Endothelial cell of umbilical vein (primary cell): Measurements from ENCODE around the gene KLF5. TPM values are rescaled to one million over a fixed set of nuclear protein-coding genes. Genes with fewer than 3 reads are reported as not detected.

Experiments
- BruUV-seq: library from RNA; stranded (reverse); fragments of 400-500 nt; replicated peaks from 2 replicates; lab custom pipeline; 2021; lab: Mats Ljungman, UMichigan
- CTCF ChIA-PET: fragments of 300-600, 350-600 bp; sonication (Branson Sonifier 250); formaldehyde crosslinking; loops from one replicate; lab custom pipeline; 2021; ENCODE audit warnings: antibody characterized with exemption, inconsistent platforms; lab: Charles Lee
- POLR2A ChIA-PET: fragments of 300-600, 350-600 bp; sonication (Branson Sonifier 250); formaldehyde crosslinking; loops from one replicate; lab custom pipeline; 2021; ENCODE audit warnings: antibody characterized with exemption, inconsistent platforms; lab: Charles Lee
- DNase-seq: peaks from one replicate; pipeline ENCODE4 v3.0.0-alpha.2; 2011; ENCODE audit warnings: low read depth, low spot score
- FAIRE-seq: peaks from 2 replicates; lab custom pipeline; 2011; peaks lifted over from hg19 to GRCh38; lab: Jason Lieb, UNC
- H2AFZ ChIP-seq: 2 replicates; pipeline ENCODE4 v1.6.0; 2012; ENCODE audit warnings: low read depth, low read length, control low read depth, inconsistent platforms
- H3K27ac ChIP-seq: 2 replicates; pipeline ENCODE4 v1.5.1; 2011; ENCODE audit warnings: low read depth, mild to moderate bottlenecking, control low read depth, low read length, moderate library complexity; ENCODE audit not compliant: insufficient read depth
- H3K27me3 ChIP-seq, 2 experiments: 2 replicates each; pipeline versions ENCODE4 v1.6.0 to v1.6.1; 2011; ENCODE audit warnings: low read length in 2 of 2, mixed read lengths in 1 of 2; ENCODE audit not compliant: control insufficient read depth in 2 of 2, insufficient read depth in 2 of 2
- H3K36me3 ChIP-seq, 2 experiments: 2 replicates in 1 of 2; 3 replicates in 1 of 2; pipeline ENCODE4 v1.5.1; 2011; ENCODE audit warnings: low read length in 2 of 2, mild to moderate bottlenecking in 1 of 2, moderate library complexity in 1 of 2; ENCODE audit not compliant: control insufficient read depth in 2 of 2, insufficient read depth in 2 of 2; ENCODE audit errors: extremely low read depth in 1 of 2
- H3K4me1 ChIP-seq: 3 replicates; pipeline ENCODE4 v1.5.1; 2011; ENCODE audit warnings: mild to moderate bottlenecking, low read length; ENCODE audit not compliant: control insufficient read depth, insufficient read depth; ENCODE audit errors: extremely low read depth
- H3K4me2 ChIP-seq: 2 replicates; pipeline ENCODE4 v1.6.1; 2011; ENCODE audit warnings: low read length, control low read depth, mixed read lengths; ENCODE audit not compliant: insufficient read depth
- H3K4me3 ChIP-seq, 3 experiments: fragments of 200-600 bp in 1 of 3; sonication (generic), shearing (Covaris generic) in 1 of 3; replicated peaks in 1 of 3; 2 replicates each; pipeline ENCODE4 v1.5.1; 2011 to 2016; ENCODE audit warnings: control low read depth in 3 of 3, low read length in 3 of 3, mild to moderate bottlenecking in 2 of 3, inconsistent platforms in 1 of 3, low read depth in 1 of 3, moderate library complexity in 1 of 3; ENCODE audit not compliant: insufficient read depth in 1 of 3
- H3K79me2 ChIP-seq: 2 replicates; pipeline ENCODE4 v1.6.0; 2012; ENCODE audit warnings: low read length, inconsistent platforms; ENCODE audit not compliant: control insufficient read depth, insufficient read depth
- H3K9ac ChIP-seq: replicated peaks from 2 replicates; pipeline ENCODE3; 2011; ENCODE audit warnings: low read length, control low read depth; ENCODE audit not compliant: insufficient read depth; ENCODE audit errors: extremely low read depth
- H3K9me1 ChIP-seq: replicated peaks from 3 replicates; pipeline ENCODE4 v1.6.0; 2011; ENCODE audit warnings: mild to moderate bottlenecking, low read length; ENCODE audit not compliant: control insufficient read depth, insufficient read depth; ENCODE audit errors: extremely low read depth
- H3K9me3 ChIP-seq: replicated peaks from 2 replicates; pipeline ENCODE4 v1.5.1; 2012; ENCODE audit warnings: low read length, inconsistent platforms; ENCODE audit not compliant: control insufficient read depth, insufficient read depth
- H4K20me1 ChIP-seq: replicated peaks from 2 replicates; pipeline ENCODE3; 2011; ENCODE audit warnings: mild to moderate bottlenecking, low read length; ENCODE audit not compliant: control insufficient read depth, insufficient read depth; ENCODE audit errors: extremely low read depth
- CTCF ChIP-seq, 2 donors: IDR thresholded peaks; 1 replicate in 1 of 2; 2 replicates in 1 of 2; pipeline ENCODE4 v1.5.1; 2011; ENCODE audit warnings: low read length in 2 of 2, mild to moderate bottlenecking in 2 of 2, moderate library complexity in 2 of 2, control low read depth in 1 of 2, inconsistent platforms in 1 of 2, low read depth in 1 of 2; ENCODE audit not compliant: insufficient read depth in 1 of 2; ENCODE audit errors: extremely low read depth in 1 of 2
- EZH2 ChIP-seq: IDR thresholded peaks from 2 replicates; pipeline ENCODE4 v1.6.1; 2012; ENCODE audit warnings: borderline replicate concordance, low read depth, mild to moderate bottlenecking, moderate library complexity, low read length, inconsistent platforms; ENCODE audit not compliant: severe bottlenecking
- FOS ChIP-seq: IDR thresholded peaks from 2 replicates; pipeline ENCODE4 v1.6.1; 2011; ENCODE audit warnings: mild to moderate bottlenecking, low read length, moderate library complexity, borderline replicate concordance; ENCODE audit not compliant: insufficient read depth
- GATA2 ChIP-seq: IDR thresholded peaks from 2 replicates; pipeline ENCODE4 v1.7.0; 2011; ENCODE audit warnings: low read depth, mild to moderate bottlenecking, moderate library complexity, mixed read lengths, low read length; ENCODE audit not compliant: insufficient read length, insufficient read depth
- JUN ChIP-seq: IDR thresholded peaks from 2 replicates; pipeline ENCODE4 v1.6.1; 2011; ENCODE audit warnings: borderline replicate concordance, low read depth; ENCODE audit not compliant: insufficient read length, insufficient read depth
- MYC ChIP-seq: IDR thresholded peaks from one replicate; pipeline ENCODE4 v1.6.1; 2011; ENCODE audit warnings: mild to moderate bottlenecking, low read depth, low read length
- POLR2A ChIP-seq: IDR thresholded peaks from 2 replicates; pipeline ENCODE4 v1.6.1; 2012; ENCODE audit warnings: low read depth, mild to moderate bottlenecking, control low read depth, low read length
- POLR2AphosphoS5 ChIP-seq: IDR thresholded peaks from 2 replicates; pipeline ENCODE4 v1.6.1; 2012; ENCODE audit warnings: low read depth, mild to moderate bottlenecking, control low read depth, low read length, moderate library complexity; ENCODE audit not compliant: insufficient read depth
- dilution Hi-C: fragments of 300-500 bp; cut with MboI; formaldehyde crosslinking; loops from one replicate; pipeline ENCODE4 v1.15.0; 2019; ENCODE audit warnings: low sequenced_read_pairs; ENCODE audit not compliant: extremely low pct_ligation_motif_present
- intact Hi-C: fragments of 100-400 bp; cut with micrococcal nuclease; formaldehyde crosslinking; loops from one replicate; pipeline ENCODE4 v1.10.0; 2022
- polyA plus RNA-seq, 4 experiments: library from polyadenylated mRNA; depleted of rRNA in 3 of 4; stranded (reverse) in 3 of 4; unstranded in 1 of 4; fragments of >200 nt; gene quantifications; 2 replicates each; pipeline versions ENCODE4 v1.2.1 to v1.2.3, GENCODE V29; 2011 to 2012; ENCODE audit warnings: missing spikeins in 1 of 4
- total RNA-seq: library from RNA; stranded (reverse); gene quantifications from 2 replicates; pipeline ENCODE4 v1.2.3, GENCODE V29; 2021
- TF ChIP-seq, protein P1 (sequence below): IDR thresholded peaks from 2 replicates; pipeline ENCODE4 v1.6.1; 2011; ENCODE audit not compliant: insufficient read depth, insufficient read length

The KLF5 gene
- total and polyA plus RNA-seq, 2 donors (not counting 3 experiments of a cell fraction or from before 2014, with no cell fraction given) = 1.7 to 4.0 TPM

- Histone ChIP-seq H3K27me3 (no peaks in the 10 kb centered on the region), H3K36me3 (no peaks in the 10 kb centered on the region), H3K4me1 (peaks cover 4% of the 10 kb centered on the region), H3K27ac (no peak overlapping the region), H3K79me2 (no peaks in the 10 kb centered on the region), H3K9me1 (no peaks in the 10 kb centered on the region), H3K4me2 (no peak overlapping the region), H3K9me3 (no peaks in the 10 kb centered on the region), H4K20me1 (no peaks in the 10 kb centered on the region), H3K9ac (no peak overlapping the region), H2AFZ (no peak overlapping the region), H3K4me3 (no peak overlapping the region)
- no TSS peak for BruUV-seq
- DNase-seq = no peak
- dilution Hi-C loops = no loop called here
- intact Hi-C loops = no loop called here
- ChIA-PET POLR2A (no interaction called here), CTCF (interaction anchor here (2.0 kb wide), 1 partner anchor 10 kb away, joined by 6 read pairs; no protein-coding TSS in a partner anchor)
- TF ChIP-seq EZH2 (no peak), GATA2 (no peak), MYC (no peak), POLR2AphosphoS5 (no peak), CTCF (IDR thresholded peaks at IDR 0.05; ENCODE audit: extremely low read depth in 1 of 2, insufficient read depth in 1 of 2, low read depth in 1 of 2, low read length in 2 of 2) (no peak), JUN (no peak), FOS (no peak), POLR2A (no peak)
- TF ChIP-seq, protein P1, sequence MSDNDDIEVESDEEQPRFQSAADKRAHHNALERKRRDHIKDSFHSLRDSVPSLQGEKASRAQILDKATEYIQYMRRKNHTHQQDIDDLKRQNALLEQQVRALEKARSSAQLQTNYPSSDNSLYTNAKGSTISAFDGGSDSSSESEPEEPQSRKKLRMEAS = no peak
- FAIRE-seq = no peak
Measured at GRCh38 chr13:73034901-73035300, 23.9 kb upstream of the KLF5 start.
